Thyroid gland (tissue), 4 donors: ENCODE measurements around the gene PCNX1.

Source experiments
- CTCF ChIP-seq, 6 experiments: fragments of 200-600 bp in 3 of 6; fragments of 450-650 bp in 3 of 6; sonication (generic) in 3 of 6; IDR thresholded peaks; one replicate each; pipeline ENCODE4 v1.5.1; 2016 to 2019; ENCODE audit warnings: antibody characterized with exemption in 6 of 6, mild to moderate bottlenecking in 2 of 6, inconsistent platforms in 1 of 6, moderate library complexity in 1 of 6
- POLR2A ChIP-seq, 2 donors: fragments of 450-650 bp; IDR thresholded peaks; one replicate each; pipeline ENCODE4 v1.6.1; 2017; ENCODE audit warnings: antibody characterized with exemption in 2 of 2, mild to moderate bottlenecking in 2 of 2, moderate library complexity in 1 of 2

DNA sequence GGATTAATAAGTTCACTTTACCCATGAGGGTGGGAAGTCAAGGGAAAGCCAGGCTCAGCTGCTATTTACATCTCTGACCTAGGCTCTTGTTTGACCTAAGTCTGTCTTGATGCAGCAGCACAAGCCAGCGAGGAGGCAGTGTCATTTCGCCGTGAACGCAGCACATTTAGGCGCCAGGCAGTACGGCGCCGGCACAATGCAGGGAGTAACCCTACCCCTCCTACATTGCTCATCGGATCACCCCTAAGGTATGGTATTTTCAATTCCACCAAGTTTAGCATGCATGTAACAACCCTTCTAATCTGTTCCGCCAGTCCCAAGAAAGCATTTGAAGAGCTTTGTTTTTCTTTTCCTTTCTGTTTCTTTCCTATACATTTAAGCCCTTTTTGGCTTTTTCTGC, 81.2 kb downstream of the PCNX1 start:
- TF ChIP-seq CTCF (IDR thresholded peaks at IDR 0.05) (no peak), POLR2A (IDR thresholded peaks at IDR 0.05) (no peak)
